HEK293 (cell line): ENCODE measurements around the gene USP32.

ENCODE experiments used
- CTCF ChIA-PET: fragments of 350-600 bp; formaldehyde crosslinking; extraction: SDS; loops from one replicate; lab custom pipeline; 2021; ENCODE audit warnings: antibody characterized with exemption; lab: Yijun Ruan, JAX
- POLR2A ChIA-PET: fragments of 300-600 bp; formaldehyde crosslinking; extraction: SDS; loops from one replicate; lab custom pipeline; 2020; ENCODE audit warnings: antibody characterized with exemption, inconsistent platforms; lab: Yijun Ruan, JAX
- H3K27ac ChIP-seq: fragments of 200-500 bp; sonication (Bioruptor generic); 2 replicates; pipeline ENCODE4 v1.5.1; 2014; ENCODE audit warnings: low read depth, low read length, control low read depth, inconsistent platforms; ENCODE audit errors: extremely low read depth
- H3K36me3 ChIP-seq, 2 experiments: fragments of 200-500 bp in 1 of 2; sonication (Bioruptor generic) in 1 of 2; 1 replicate in 1 of 2; 2 replicates in 1 of 2; pipeline ENCODE4 v1.5.1; 2014 to 2017; ENCODE audit warnings: inconsistent platforms in 2 of 2, low read length in 2 of 2; ENCODE audit not compliant: control insufficient read depth in 2 of 2, insufficient read depth in 1 of 2
- H3K4me1 ChIP-seq: fragments of 200-500 bp; sonication (Bioruptor generic); 2 replicates; pipeline ENCODE4 v1.5.1; 2014; ENCODE audit warnings: mild to moderate bottlenecking, low read length, inconsistent platforms; ENCODE audit not compliant: control insufficient read depth, insufficient read depth
- H3K4me3 ChIP-seq: 2 replicates; pipeline ENCODE4 v1.5.1; 2011; ENCODE audit warnings: low read depth, mild to moderate bottlenecking, control low read depth, low read length, moderate library complexity
- H3K9me3 ChIP-seq: fragments of 200-500 bp; sonication (Bioruptor generic); 2 replicates; pipeline ENCODE4 v1.5.1; 2014; ENCODE audit warnings: low read depth, low read length, inconsistent platforms; ENCODE audit not compliant: control insufficient read depth, insufficient read depth
- BCL11A ChIP-seq: fragments of 450-650 bp; formaldehyde crosslinking; IDR thresholded peaks from 2 replicates; pipeline ENCODE4 v1.5.1; 2016; ENCODE audit warnings: low read depth, missing biosample characterization, missing genetic modification characterization
- FEZF1 ChIP-seq: fragments of 450-650 bp; formaldehyde crosslinking; IDR thresholded peaks from 2 replicates; pipeline ENCODE4 v1.5.1; 2016; ENCODE audit warnings: missing biosample characterization, missing genetic modification characterization
- HOXD13 ChIP-seq: sonication (generic); formaldehyde crosslinking; IDR thresholded peaks from 2 replicates; pipeline ENCODE4 v1.8.0; 2022; ENCODE audit warnings: missing genetic modification reagents, borderline replicate concordance
- SALL2 ChIP-seq: fragments of 450-650 bp; formaldehyde crosslinking; IDR thresholded peaks from 2 replicates; pipeline ENCODE4 v1.5.0; 2017; ENCODE audit warnings: missing biosample characterization, mild to moderate bottlenecking, missing genetic modification characterization, borderline replicate concordance
- SCRT2 ChIP-seq: fragments of 450-650 bp; formaldehyde crosslinking; IDR thresholded peaks from 2 replicates; pipeline ENCODE4 v1.5.1; 2016; ENCODE audit warnings: missing biosample characterization, missing genetic modification characterization
- TCF7L2 ChIP-seq: IDR thresholded peaks from 2 replicates; pipeline ENCODE4 v1.6.1; 2011; ENCODE audit warnings: low read depth, mild to moderate bottlenecking, inconsistent platforms, low read length, moderate library complexity, borderline replicate concordance
- WT1 ChIP-seq: fragments of 450-650 bp; formaldehyde crosslinking; IDR thresholded peaks from 2 replicates; pipeline ENCODE4 v1.5.1; 2016; ENCODE audit warnings: missing biosample characterization, missing genetic modification characterization
- ZBTB1 ChIP-seq: fragments of 450-650 bp; formaldehyde crosslinking; IDR thresholded peaks from 2 replicates; pipeline ENCODE4 v1.5.1; 2016; ENCODE audit warnings: missing biosample characterization, missing genetic modification characterization
- ZBTB17 ChIP-seq: fragments of 450-650 bp; formaldehyde crosslinking; IDR thresholded peaks from 2 replicates; pipeline ENCODE4 v1.5.1; 2016; ENCODE audit warnings: missing biosample characterization, missing genetic modification characterization
- ZBTB48 ChIP-seq: fragments of 450-650 bp; formaldehyde crosslinking; IDR thresholded peaks from 2 replicates; pipeline ENCODE4 v1.5.1; 2016; ENCODE audit warnings: missing biosample characterization, missing genetic modification characterization
- ZBTB7A ChIP-seq: fragments of 450-650 bp; formaldehyde crosslinking; IDR thresholded peaks from 2 replicates; pipeline ENCODE4 v1.5.1; 2016; ENCODE audit warnings: low read depth, missing biosample characterization, missing genetic modification characterization
- ZNF140 ChIP-seq: fragments of 450-650 bp; formaldehyde crosslinking; IDR thresholded peaks from 2 replicates; pipeline ENCODE4 v1.5.1; 2016; ENCODE audit warnings: missing biosample characterization, missing genetic modification characterization
- ZNF211 ChIP-seq: fragments of 450-650 bp; formaldehyde crosslinking; IDR thresholded peaks from 2 replicates; pipeline ENCODE4 v1.5.1; 2016; ENCODE audit warnings: low read depth, missing biosample characterization, missing genetic modification characterization
- ZNF311 ChIP-seq: fragments of 450-650 bp; formaldehyde crosslinking; IDR thresholded peaks from 2 replicates; pipeline ENCODE4 v1.5.1; 2017; ENCODE audit warnings: missing biosample characterization, missing genetic modification characterization, borderline replicate concordance
- ZNF433 ChIP-seq: fragments of 450-650 bp; formaldehyde crosslinking; IDR thresholded peaks from 2 replicates; pipeline ENCODE4 v1.5.1; 2016; ENCODE audit warnings: missing biosample characterization, missing genetic modification characterization, low read depth
- ZNF529 ChIP-seq: fragments of 450-650 bp; formaldehyde crosslinking; IDR thresholded peaks from 2 replicates; pipeline ENCODE4 v1.5.1; 2017; ENCODE audit warnings: missing genetic modification characterization, missing biosample characterization; ENCODE audit not compliant: insufficient replicate concordance
- ZNF654 ChIP-seq: fragments of 450-650 bp; formaldehyde crosslinking; IDR thresholded peaks from 2 replicates; pipeline ENCODE4 v1.5.1; 2016; ENCODE audit warnings: low read depth, missing biosample characterization, missing genetic modification characterization
- ZNF660 ChIP-seq: fragments of 450-650 bp; IDR thresholded peaks from 2 replicates; pipeline ENCODE4 v1.5.1; 2018; ENCODE audit warnings: missing biosample characterization, mild to moderate bottlenecking, missing genetic modification characterization
- ZNF677 ChIP-seq: fragments of 450-650 bp; IDR thresholded peaks from 2 replicates; pipeline ENCODE4 v1.5.0; 2018; ENCODE audit warnings: missing biosample characterization, mild to moderate bottlenecking, missing genetic modification characterization, moderate library complexity
- ZNF768 ChIP-seq: fragments of 450-650 bp; formaldehyde crosslinking; IDR thresholded peaks from 2 replicates; pipeline ENCODE4 v1.5.1; 2018; ENCODE audit warnings: missing biosample characterization, mild to moderate bottlenecking, missing genetic modification characterization
- ZNF785 ChIP-seq: fragments of 450-650 bp; formaldehyde crosslinking; IDR thresholded peaks from 2 replicates; pipeline ENCODE4 v1.5.1; 2016; ENCODE audit warnings: missing biosample characterization, missing genetic modification characterization
- ZNF843 ChIP-seq: fragments of 450-650 bp; formaldehyde crosslinking; IDR thresholded peaks from 2 replicates; pipeline ENCODE4 v1.5.1; 2016; ENCODE audit warnings: missing biosample characterization, missing genetic modification characterization
- ZSCAN16 ChIP-seq: fragments of 450-650 bp; formaldehyde crosslinking; IDR thresholded peaks from 2 replicates; pipeline ENCODE4 v1.5.1; 2016; ENCODE audit warnings: missing biosample characterization, missing genetic modification characterization
- TF ChIP-seq, protein P1 (sequence below): fragments of 450-650 bp; formaldehyde crosslinking; IDR thresholded peaks from 2 replicates; pipeline ENCODE4 v1.5.1; 2017; ENCODE audit warnings: missing biosample characterization, missing genetic modification characterization
- TF ChIP-seq, protein P2 (sequence below): fragments of 450-650 bp; formaldehyde crosslinking; IDR thresholded peaks from 2 replicates; pipeline ENCODE4 v1.5.1; 2016; ENCODE audit warnings: missing biosample characterization, missing genetic modification characterization
- TF ChIP-seq, protein P3 (sequence below): fragments of 450-650 bp; formaldehyde crosslinking; IDR thresholded peaks from 2 replicates; pipeline ENCODE4 v1.5.1; 2016; ENCODE audit warnings: missing biosample characterization, missing genetic modification characterization
- TF ChIP-seq, protein P4 (sequence below): fragments of 450-650 bp; formaldehyde crosslinking; IDR thresholded peaks from 2 replicates; pipeline ENCODE4 v1.5.1; 2016; ENCODE audit warnings: missing biosample characterization, missing genetic modification characterization

The USP32 gene

DNA sequence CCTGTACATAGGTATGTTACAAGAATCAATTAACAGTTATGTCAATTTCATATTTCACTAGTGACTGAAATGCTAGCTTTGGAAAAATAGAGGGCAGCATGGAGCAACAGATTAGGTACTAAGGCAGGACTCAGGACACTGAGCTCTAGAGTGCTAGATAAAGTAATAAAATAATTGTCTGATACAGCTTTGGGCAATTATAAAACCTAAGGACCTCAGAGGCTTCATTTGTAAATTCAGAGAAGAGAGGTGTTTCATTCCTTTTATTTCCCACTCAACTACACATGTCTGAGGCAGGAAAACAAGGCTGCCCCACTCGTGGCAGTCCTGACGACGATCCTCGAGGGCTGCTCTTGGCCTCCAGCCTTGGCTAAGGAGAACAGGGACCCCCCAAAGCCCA, 160.7 kb downstream of the USP32 start:
- no peak overlapping the region for H3K27ac ChIP-seq
- no peak overlapping the region for H3K4me3 ChIP-seq
- H3K36me3 ChIP-seq, result peaks cover 6 to 15% of the 10 kb centered on the region in 2 experiments
- no peak for TF ChIP-seq WT1
- peak; percentile 37 for TF ChIP-seq ZNF654 (tag by site-specific recombination)
- TF ChIP-seq ZNF785 (tag by site-specific recombination), result no peak
- peak; percentile 32; the same call in 1 of the 2 replicates for TF ChIP-seq ZNF660
- peak; percentile 22; the same call in 1 of the 2 replicates for TF ChIP-seq ZBTB17 (tag by site-specific recombination)
- TF ChIP-seq ZBTB48 (tag by site-specific recombination), result no peak
- TF ChIP-seq HOXD13 (CRISPR knock-in tag), result no peak
- no peak for TF ChIP-seq ZNF140 (tag by site-specific recombination)
- TF ChIP-seq, protein P1, sequence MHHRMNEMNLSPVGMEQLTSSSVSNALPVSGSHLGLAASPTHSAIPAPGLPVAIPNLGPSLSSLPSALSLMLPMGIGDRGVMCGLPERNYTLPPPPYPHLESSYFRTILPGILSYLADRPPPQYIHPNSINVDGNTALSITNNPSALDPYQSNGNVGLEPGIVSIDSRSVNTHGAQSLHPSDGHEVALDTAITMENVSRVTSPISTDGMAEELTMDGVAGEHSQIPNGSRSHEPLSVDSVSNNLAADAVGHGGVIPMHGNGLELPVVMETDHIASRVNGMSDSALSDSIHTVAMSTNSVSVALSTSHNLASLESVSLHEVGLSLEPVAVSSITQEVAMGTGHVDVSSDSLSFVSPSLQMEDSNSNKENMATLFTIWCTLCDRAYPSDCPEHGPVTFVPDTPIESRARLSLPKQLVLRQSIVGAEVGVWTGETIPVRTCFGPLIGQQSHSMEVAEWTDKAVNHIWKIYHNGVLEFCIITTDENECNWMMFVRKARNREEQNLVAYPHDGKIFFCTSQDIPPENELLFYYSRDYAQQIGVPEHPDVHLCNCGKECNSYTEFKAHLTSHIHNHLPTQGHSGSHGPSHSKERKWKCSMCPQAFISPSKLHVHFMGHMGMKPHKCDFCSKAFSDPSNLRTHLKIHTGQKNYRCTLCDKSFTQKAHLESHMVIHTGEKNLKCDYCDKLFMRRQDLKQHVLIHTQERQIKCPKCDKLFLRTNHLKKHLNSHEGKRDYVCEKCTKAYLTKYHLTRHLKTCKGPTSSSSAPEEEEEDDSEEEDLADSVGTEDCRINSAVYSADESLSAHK (tag by site-specific recombination), result no peak
- ChIA-PET POLR2A (interaction anchor here (1.0 to 1.5 kb wide), 3 partner anchors 32 to 161 kb away, joined by 3 to 8 read pairs (median 3); partner anchors contain the start of gene USP32), CTCF (interaction anchor here (0.7 to 3.8 kb wide), 25 partner anchors 9 to 755 kb away, joined by 3 to 39 read pairs (median 4); no protein-coding TSS in a partner anchor)
- H3K9me3 ChIP-seq, result no peaks in the 10 kb centered on the region
- H3K4me1 ChIP-seq, result peaks cover 3% of the 10 kb centered on the region; the same call in 1 of the 2 replicates

DNA sequence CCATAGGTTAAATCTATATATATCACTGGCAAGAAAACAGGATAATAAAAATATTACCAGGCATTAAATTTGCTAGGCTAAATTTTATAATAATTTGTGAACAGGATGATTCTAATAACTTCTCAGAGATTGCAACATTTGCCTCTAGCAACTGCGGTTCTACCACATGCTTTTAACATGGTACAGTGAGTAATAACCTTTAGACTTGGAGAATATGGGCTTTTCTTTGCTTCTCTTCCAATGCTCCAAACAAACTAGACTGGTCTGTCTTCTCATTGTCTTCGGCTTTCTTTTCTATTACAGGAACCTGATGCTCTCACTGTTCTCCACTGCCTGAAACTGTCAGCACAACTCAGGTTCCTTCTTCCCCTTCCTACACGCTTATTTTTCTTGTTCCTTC, 161.6 kb downstream of the USP32 start:
- POLR2A ChIA-PET, result no interaction called here
- no peak overlapping the region for H3K27ac ChIP-seq
- H3K4me3 ChIP-seq, result no peak overlapping the region
- H3K4me1 ChIP-seq, result peaks cover 3% of the 10 kb centered on the region; the same call in 1 of the 2 replicates
- H3K9me3 ChIP-seq, result no peaks in the 10 kb centered on the region
- no peak for TF ChIP-seq ZBTB7A (tag by site-specific recombination)
- TF ChIP-seq ZNF529 (tag by site-specific recombination), result no peak
- TF ChIP-seq ZSCAN16 (tag by site-specific recombination), result no peak
- TF ChIP-seq, protein P2, sequence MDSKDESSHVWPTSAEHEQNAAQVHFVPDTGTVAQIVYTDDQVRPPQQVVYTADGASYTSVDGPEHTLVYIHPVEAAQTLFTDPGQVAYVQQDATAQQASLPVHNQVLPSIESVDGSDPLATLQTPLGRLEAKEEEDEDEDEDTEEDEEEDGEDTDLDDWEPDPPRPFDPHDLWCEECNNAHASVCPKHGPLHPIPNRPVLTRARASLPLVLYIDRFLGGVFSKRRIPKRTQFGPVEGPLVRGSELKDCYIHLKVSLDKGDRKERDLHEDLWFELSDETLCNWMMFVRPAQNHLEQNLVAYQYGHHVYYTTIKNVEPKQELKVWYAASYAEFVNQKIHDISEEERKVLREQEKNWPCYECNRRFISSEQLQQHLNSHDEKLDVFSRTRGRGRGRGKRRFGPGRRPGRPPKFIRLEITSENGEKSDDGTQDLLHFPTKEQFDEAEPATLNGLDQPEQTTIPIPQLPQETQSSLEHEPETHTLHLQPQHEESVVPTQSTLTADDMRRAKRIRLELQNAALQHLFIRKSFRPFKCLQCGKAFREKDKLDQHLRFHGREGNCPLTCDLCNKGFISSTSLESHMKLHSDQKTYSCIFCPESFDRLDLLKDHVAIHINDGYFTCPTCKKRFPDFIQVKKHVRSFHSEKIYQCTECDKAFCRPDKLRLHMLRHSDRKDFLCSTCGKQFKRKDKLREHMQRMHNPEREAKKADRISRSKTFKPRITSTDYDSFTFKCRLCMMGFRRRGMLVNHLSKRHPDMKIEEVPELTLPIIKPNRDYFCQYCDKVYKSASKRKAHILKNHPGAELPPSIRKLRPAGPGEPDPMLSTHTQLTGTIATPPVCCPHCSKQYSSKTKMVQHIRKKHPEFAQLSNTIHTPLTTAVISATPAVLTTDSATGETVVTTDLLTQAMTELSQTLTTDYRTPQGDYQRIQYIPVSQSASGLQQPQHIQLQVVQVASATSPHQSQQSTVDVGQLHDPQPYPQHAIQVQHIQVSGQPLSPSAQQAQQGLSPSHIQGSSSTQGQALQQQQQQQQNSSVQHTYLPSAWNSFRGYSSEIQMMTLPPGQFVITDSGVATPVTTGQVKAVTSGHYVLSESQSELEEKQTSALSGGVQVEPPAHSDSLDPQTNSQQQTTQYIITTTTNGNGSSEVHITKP, result no peak
- TF ChIP-seq, protein P3, sequence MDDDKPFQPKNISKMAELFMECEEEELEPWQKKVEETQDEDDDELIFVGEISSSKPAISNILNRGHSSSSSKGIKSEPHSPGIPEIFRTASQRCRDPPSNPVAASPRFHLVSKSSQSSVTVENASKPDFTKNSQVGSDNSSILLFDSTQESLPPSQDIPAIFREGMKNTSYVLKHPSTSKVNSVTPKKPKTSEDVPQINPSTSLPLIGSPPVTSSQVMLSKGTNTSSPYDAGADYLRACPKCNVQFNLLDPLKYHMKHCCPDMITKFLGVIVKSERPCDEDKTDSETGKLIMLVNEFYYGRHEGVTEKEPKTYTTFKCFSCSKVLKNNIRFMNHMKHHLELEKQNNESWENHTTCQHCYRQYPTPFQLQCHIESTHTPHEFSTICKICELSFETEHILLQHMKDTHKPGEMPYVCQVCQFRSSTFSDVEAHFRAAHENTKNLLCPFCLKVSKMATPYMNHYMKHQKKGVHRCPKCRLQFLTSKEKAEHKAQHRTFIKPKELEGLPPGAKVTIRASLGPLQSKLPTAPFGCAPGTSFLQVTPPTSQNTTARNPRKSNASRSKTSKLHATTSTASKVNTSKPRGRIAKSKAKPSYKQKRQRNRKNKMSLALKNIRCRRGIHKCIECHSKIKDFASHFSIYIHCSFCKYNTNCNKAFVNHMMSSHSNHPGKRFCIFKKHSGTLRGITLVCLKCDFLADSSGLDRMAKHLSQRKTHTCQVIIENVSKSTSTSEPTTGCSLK, result no peak
- TF ChIP-seq BCL11A (tag by site-specific recombination), result no peak
- no peak for TF ChIP-seq SCRT2 (tag by site-specific recombination)
- no peak for TF ChIP-seq ZNF211 (tag by site-specific recombination)
- no peak for TF ChIP-seq ZNF677 (tag by site-specific recombination)
- TF ChIP-seq ZNF433 (tag by site-specific recombination), result no peak
- TF ChIP-seq FEZF1 (tag by site-specific recombination), result no peak
- TF ChIP-seq ZNF843 (tag by site-specific recombination), result no peak
- TF ChIP-seq ZNF311 (tag by site-specific recombination), result no peak
- TF ChIP-seq ZNF768 (tag by site-specific recombination), result no peak
- TF ChIP-seq, protein P4, sequence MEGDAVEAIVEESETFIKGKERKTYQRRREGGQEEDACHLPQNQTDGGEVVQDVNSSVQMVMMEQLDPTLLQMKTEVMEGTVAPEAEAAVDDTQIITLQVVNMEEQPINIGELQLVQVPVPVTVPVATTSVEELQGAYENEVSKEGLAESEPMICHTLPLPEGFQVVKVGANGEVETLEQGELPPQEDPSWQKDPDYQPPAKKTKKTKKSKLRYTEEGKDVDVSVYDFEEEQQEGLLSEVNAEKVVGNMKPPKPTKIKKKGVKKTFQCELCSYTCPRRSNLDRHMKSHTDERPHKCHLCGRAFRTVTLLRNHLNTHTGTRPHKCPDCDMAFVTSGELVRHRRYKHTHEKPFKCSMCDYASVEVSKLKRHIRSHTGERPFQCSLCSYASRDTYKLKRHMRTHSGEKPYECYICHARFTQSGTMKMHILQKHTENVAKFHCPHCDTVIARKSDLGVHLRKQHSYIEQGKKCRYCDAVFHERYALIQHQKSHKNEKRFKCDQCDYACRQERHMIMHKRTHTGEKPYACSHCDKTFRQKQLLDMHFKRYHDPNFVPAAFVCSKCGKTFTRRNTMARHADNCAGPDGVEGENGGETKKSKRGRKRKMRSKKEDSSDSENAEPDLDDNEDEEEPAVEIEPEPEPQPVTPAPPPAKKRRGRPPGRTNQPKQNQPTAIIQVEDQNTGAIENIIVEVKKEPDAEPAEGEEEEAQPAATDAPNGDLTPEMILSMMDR (tag by site-specific recombination), result no peak
- TF ChIP-seq SALL2 (tag by site-specific recombination), result no peak
- no peak for TF ChIP-seq ZBTB1 (tag by site-specific recombination)
- no peak for TF ChIP-seq TCF7L2
- TF ChIP-seq, all 188 proteins: peak for 0
- H3K36me3 ChIP-seq, result peaks cover 4 to 14% of the 10 kb centered on the region in 2 experiments
- CTCF ChIA-PET, result interaction anchor here (0.6 to 3.8 kb wide), 13 partner anchors 9 to 212 kb away, joined by 3 to 39 read pairs (median 5); no protein-coding TSS in a partner anchor
